Measurements from ENCODE around the gene FAM25G.

GRCh38 chr10:47458466-47459154, 32.9 kb downstream of the FAM25G start:
- TF ChIP-seq MTA1 (IDR thresholded peaks at IDR 0.05; ENCODE audit: borderline replicate concordance) (no peak), BRD9 (IDR thresholded peaks at IDR 0.05; ENCODE audit: low read depth, partially characterized antibody) (no peak)

Data from K562 (cell line).